CD14-positive monocyte (primary cell): ENCODE data around the gene UGT1A1. TPM values are rescaled to one million over a fixed set of nuclear protein-coding genes. Genes with fewer than 3 reads are reported as not detected.

ENCODE experiments used
- DNase-seq, 3 donors: peaks; one replicate each; pipeline ENCODE4 v3.0.0-alpha.2; 2011 to 2022
- H2AFZ ChIP-seq: 2 replicates; pipeline ENCODE4 v1.6.0; 2012; ENCODE audit warnings: mild to moderate bottlenecking, low read depth, low read length, inconsistent platforms; ENCODE audit not compliant: insufficient read depth, poor library complexity, severe bottlenecking
- H3K27ac ChIP-seq, 2 donors: 1 replicate in 1 of 2; 2 replicates in 1 of 2; pipeline ENCODE4 v1.5.1; 2012 to 2013; ENCODE audit warnings: low read length in 2 of 2, control low read depth in 1 of 2, inconsistent platforms in 1 of 2, low read depth in 1 of 2, mild to moderate bottlenecking in 1 of 2
- H3K27me3 ChIP-seq, 2 donors: one replicate each; pipeline versions ENCODE4 v1.6.0 to v1.6.1; 2011 to 2013; ENCODE audit warnings: low read length in 2 of 2; ENCODE audit not compliant: control insufficient read depth in 2 of 2, insufficient read depth in 2 of 2
- H3K36me3 ChIP-seq, 2 donors: replicated peaks in 1 of 2; 1 replicate in 1 of 2; 2 replicates in 1 of 2; pipeline versions ENCODE4 v1.5.1 to v1.6.1; 2012 to 2013; ENCODE audit warnings: low read length in 2 of 2, control low read depth in 1 of 2, inconsistent platforms in 1 of 2, mild to moderate bottlenecking in 1 of 2; ENCODE audit not compliant: insufficient read depth in 2 of 2, control insufficient read depth in 1 of 2
- H3K4me1 ChIP-seq, 2 donors: 1 replicate in 1 of 2; 2 replicates in 1 of 2; pipeline versions ENCODE4 v1.5.1 to v1.6.1; 2012 to 2013; ENCODE audit warnings: low read length in 2 of 2, control low read depth in 1 of 2, inconsistent platforms in 1 of 2, mild to moderate bottlenecking in 1 of 2, moderate library complexity in 1 of 2; ENCODE audit not compliant: insufficient read depth in 2 of 2, control insufficient read depth in 1 of 2
- H3K4me2 ChIP-seq: replicated peaks from 2 replicates; pipeline ENCODE3; 2012; ENCODE audit warnings: low read length, moderate library complexity, mild to moderate bottlenecking; ENCODE audit not compliant: poor library complexity, severe bottlenecking; ENCODE audit errors: extremely low read depth
- H3K4me3 ChIP-seq, 3 experiments: fragments of 200-600 bp in 1 of 3; sonication (generic) in 1 of 3; replicated peaks in 1 of 3; 1 replicate in 2 of 3; 2 replicates in 1 of 3; pipeline ENCODE4 v1.5.1; 2011 to 2013; ENCODE audit warnings: low read length in 3 of 3, mild to moderate bottlenecking in 3 of 3, control low read depth in 2 of 3, low read depth in 2 of 3, inconsistent platforms in 1 of 3, moderate library complexity in 1 of 3
- H3K79me2 ChIP-seq: 2 replicates; pipeline ENCODE4 v1.6.0; 2012; ENCODE audit warnings: mild to moderate bottlenecking, control low read depth, inconsistent platforms, low read length, moderate library complexity; ENCODE audit not compliant: insufficient read depth
- H3K9ac ChIP-seq: 2 replicates; pipeline ENCODE4 v1.6.0; 2017; ENCODE audit warnings: low read length, mild to moderate bottlenecking; ENCODE audit not compliant: insufficient read depth, poor library complexity, severe bottlenecking
- H3K9me3 ChIP-seq, 2 donors: replicated peaks in 1 of 2; 1 replicate in 1 of 2; 2 replicates in 1 of 2; pipeline versions ENCODE4 v1.5.1 to v1.6.1; 2012 to 2013; ENCODE audit warnings: low read length in 2 of 2, control low read depth in 1 of 2; ENCODE audit not compliant: control insufficient read depth in 1 of 2, insufficient read depth in 1 of 2
- H4K20me1 ChIP-seq: 2 replicates; pipeline ENCODE4 v1.6.0; 2012; ENCODE audit warnings: mild to moderate bottlenecking, low read length, control low read depth, moderate library complexity; ENCODE audit not compliant: insufficient read depth
- H3K27ac Mint-ChIP-seq, 7 donors: one replicate each; pipeline ENCODE4 v1.8.0; 2020; ENCODE audit warnings: mild to moderate bottlenecking in 7 of 7, mixed read lengths in 7 of 7, moderate library complexity in 6 of 7, inconsistent platforms in 2 of 7
- H3K27me3 Mint-ChIP-seq, 3 donors: one replicate each; pipeline ENCODE4 v1.8.0; 2021 to 2022; ENCODE audit warnings: low read depth in 3 of 3, mild to moderate bottlenecking in 3 of 3, mixed read lengths in 3 of 3, moderate library complexity in 3 of 3, inconsistent platforms in 1 of 3
- H3K36me3 Mint-ChIP-seq, 2 donors: one replicate each; pipeline ENCODE4 v1.8.0; 2020; ENCODE audit warnings: mixed read lengths in 2 of 2, inconsistent platforms in 1 of 2, mild to moderate bottlenecking in 1 of 2
- H3K4me1 Mint-ChIP-seq: one replicate; pipeline ENCODE4 v1.8.0; 2020; ENCODE audit warnings: mild to moderate bottlenecking, mixed read lengths
- H3K4me3 Mint-ChIP-seq, 2 donors: one replicate each; pipeline ENCODE4 v1.8.0; 2020; ENCODE audit warnings: mild to moderate bottlenecking in 2 of 2, mixed read lengths in 2 of 2, moderate library complexity in 1 of 2
- H3K9me3 Mint-ChIP-seq, 7 donors: one replicate each; pipeline ENCODE4 v1.8.0; 2020 to 2022; ENCODE audit warnings: mixed read lengths in 7 of 7, mild to moderate bottlenecking in 6 of 7, moderate library complexity in 6 of 7, inconsistent platforms in 2 of 7
- CTCF ChIP-seq: fragments of 200-600 bp; IDR thresholded peaks from one replicate; pipeline ENCODE4 v1.8.0; 2022; ENCODE audit warnings: antibody characterized with exemption, mild to moderate bottlenecking
- WGBS: methylation state at CpG from one replicate; pipeline ENCODE4 v1.1.5; 2013; ENCODE audit warnings: missing lambda C conversion rate; ENCODE audit not compliant: insufficient coverage; 5-methylcytosine and 5-hydroxymethylcytosine counted together
- intact Hi-C, 2 donors: fragments of 100-400 bp; cut with micrococcal nuclease; formaldehyde crosslinking; loops; one replicate each; pipeline versions ENCODE4 v1.15.0 to v1.15.1; 2023
- polyA plus RNA-seq, 3 donors: library from polyadenylated mRNA; depleted of rRNA in 1 of 3; unstranded in 2 of 3; stranded (reverse) in 1 of 3; fragments of 300-500 nt in 2 of 3; fragments of >200 nt in 1 of 3; fragmentation: Illumina TruSeq in 2 of 3; gene quantifications; 1 replicate in 2 of 3; 2 replicates in 1 of 3; pipeline ENCODE4 v1.2.3, GENCODE V29; 2012 to 2021

The UGT1A1 gene
- polyA plus RNA-seq, 3 donors, result not detected

GRCh38 chr2:233712611-233713261 is 47.3 kb upstream of the UGT1A1 start, which contains the start of gene UGT1A5:
UGT1A5 (plus strand) TSS chr2:233712907; CDS start chr2:233712992, 85 bp downstream.
- Mint-ChIP-seq H3K27me3 (peaks cover 2 to 8% (median 8%) of the 10 kb centered on the region in 3 donors), H3K36me3 (no peaks in the 10 kb centered on the region)

DNA sequence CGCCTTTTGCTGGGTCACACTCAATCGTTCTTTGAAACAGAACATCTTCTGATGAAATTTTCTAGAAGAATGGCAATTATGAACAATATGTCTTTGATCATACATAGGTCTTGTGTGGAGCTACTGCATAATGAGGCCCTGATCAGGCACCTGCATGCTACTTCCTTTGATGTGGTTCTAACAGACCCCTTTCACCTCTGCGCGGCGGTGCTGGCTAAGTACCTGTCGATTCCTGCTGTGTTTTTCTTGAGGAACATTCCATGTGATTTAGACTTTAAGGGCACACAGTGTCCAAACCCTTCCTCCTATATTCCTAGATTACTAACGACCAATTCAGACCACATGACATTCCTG is 46.8 kb upstream of the UGT1A1 start:
- Mint-ChIP-seq H3K9me3 (peaks cover 0 to 2% (median 0%) of the 10 kb centered on the region in 7 donors), H3K36me3 (no peaks in the 10 kb centered on the region), H3K4me3 (no peak overlapping the region), H3K27ac (no peak overlapping the region), H3K27me3 (peaks cover 2 to 8% (median 8%) of the 10 kb centered on the region in 3 donors), H3K4me1 (no peaks in the 10 kb centered on the region)
- Histone ChIP-seq H3K27ac (no peak overlapping the region), H3K4me1 (no peaks in the 10 kb centered on the region), H3K36me3 (no peaks in the 10 kb centered on the region), H2AFZ (no peak overlapping the region), H3K4me3 (no peak overlapping the region), H3K4me2 (no peak overlapping the region), H3K9ac (no peak overlapping the region), H3K9me3 (no peaks in the 10 kb centered on the region), H3K27me3 (no peaks in the 10 kb centered on the region), H3K79me2 (no peaks in the 10 kb centered on the region), H4K20me1 (no peaks in the 10 kb centered on the region)
- no peak for TF ChIP-seq CTCF
- WGBS, result 100% methylated on average over 2 of the region's 7 CpGs
- no peak for DNase-seq
- intact Hi-C loops, result no loop called here

More at GRCh38 chr2:233712611-233713261, 47.3 kb upstream of the UGT1A1 start, which contains the start of gene UGT1A5:
- H3K27ac Mint-ChIP-seq, result no peak within 1 kb of the TSS
- H3K79me2 ChIP-seq, result no peaks in the 10 kb centered on the region
- no peak within 1 kb of the TSS for H3K4me3 ChIP-seq
- 90% methylated on average over 14 of the region's 14 CpGs for WGBS
- no peak within 1 kb of the TSS for H3K9ac ChIP-seq
- no peak for DNase-seq
- no peaks in the 10 kb centered on the region for H3K9me3 ChIP-seq
- H3K9me3 Mint-ChIP-seq, result peaks cover 0 to 2% (median 0%) of the 10 kb centered on the region in 7 donors
- TF ChIP-seq CTCF, result no peak
- no peaks in the 10 kb centered on the region for H3K4me1 Mint-ChIP-seq
- no peak within 1 kb of the TSS for H3K4me2 ChIP-seq
- no peaks in the 10 kb centered on the region for H4K20me1 ChIP-seq
- H2AFZ ChIP-seq, result no peak within 1 kb of the TSS
- no peaks in the 10 kb centered on the region for H3K27me3 ChIP-seq
- H3K36me3 ChIP-seq, result no peaks in the 10 kb centered on the region
- intact Hi-C loops, result no loop called here
- H3K4me1 ChIP-seq, result no peaks in the 10 kb centered on the region
- H3K4me3 Mint-ChIP-seq, result no peak within 1 kb of the TSS
- H3K27ac ChIP-seq, result no peak within 1 kb of the TSS
